Keratinocyte (primary cell): Measurements from ENCODE around the gene CRIM1. TPM values are rescaled to one million over a fixed set of nuclear protein-coding genes. Genes with fewer than 3 reads are reported as not detected.

Experiments
- DNase-seq: peaks from one replicate; pipeline ENCODE4 v3.0.0-alpha.2; 2011; ENCODE audit warnings: low read depth, missing footprints, low spot score
- FAIRE-seq: peaks from 2 replicates; lab custom pipeline; 2011; peaks lifted over from hg19 to GRCh38; lab: Jason Lieb, UNC
- H2AFZ ChIP-seq: 2 replicates; pipeline ENCODE4 v1.6.0; 2012; ENCODE audit warnings: low read length, control low read depth, inconsistent platforms; ENCODE audit not compliant: control insufficient read depth
- H3K27ac ChIP-seq: 2 replicates; pipeline ENCODE4 v1.5.1; 2011; ENCODE audit warnings: low read length; ENCODE audit not compliant: control insufficient read depth, insufficient read depth
- H3K27me3 ChIP-seq: 3 replicates; pipeline ENCODE4 v1.6.0; 2011; ENCODE audit warnings: low read length; ENCODE audit not compliant: control insufficient read depth, insufficient read depth; ENCODE audit errors: extremely low read depth
- H3K36me3 ChIP-seq, 2 experiments: 2 replicates in 1 of 2; 3 replicates in 1 of 2; pipeline ENCODE4 v1.5.1; 2011; ENCODE audit warnings: low read length in 2 of 2, mild to moderate bottlenecking in 1 of 2; ENCODE audit not compliant: control insufficient read depth in 2 of 2, insufficient read depth in 2 of 2; ENCODE audit errors: extremely low read depth in 1 of 2
- H3K4me1 ChIP-seq: 3 replicates; pipeline ENCODE4 v1.5.1; 2011; ENCODE audit warnings: low read length; ENCODE audit not compliant: control insufficient read depth, insufficient read depth; ENCODE audit errors: extremely low read depth
- H3K4me2 ChIP-seq: 3 replicates; pipeline ENCODE4 v1.6.0; 2011; ENCODE audit warnings: low read depth, low read length; ENCODE audit not compliant: control insufficient read depth, insufficient read depth; ENCODE audit errors: extremely low read depth
- H3K4me3 ChIP-seq, 3 experiments: fragments of 200-600 bp in 1 of 3; sonication (generic) in 1 of 3; 2 replicates in 2 of 3; 3 replicates in 1 of 3; pipeline ENCODE4 v1.5.1; 2011 to 2016; ENCODE audit warnings: low read length in 3 of 3, mild to moderate bottlenecking in 3 of 3, control low read depth in 2 of 3, inconsistent platforms in 1 of 3, low read depth in 1 of 3, mixed read lengths in 1 of 3, mixed run types in 1 of 3, moderate library complexity in 1 of 3; ENCODE audit not compliant: control insufficient read depth in 2 of 3, insufficient read depth in 2 of 3; ENCODE audit errors: extremely low read depth in 1 of 3
- H3K79me2 ChIP-seq: 2 replicates; pipeline ENCODE4 v1.6.0; 2012; ENCODE audit warnings: low read length; ENCODE audit not compliant: control insufficient read depth, insufficient read depth
- H3K9ac ChIP-seq: 3 replicates; pipeline ENCODE4 v1.6.0; 2011; ENCODE audit warnings: low read length; ENCODE audit not compliant: control insufficient read depth, insufficient read depth; ENCODE audit errors: extremely low read depth
- H3K9me1 ChIP-seq: 3 replicates; pipeline ENCODE4 v1.6.0; 2011; ENCODE audit warnings: low read length; ENCODE audit not compliant: control insufficient read depth, insufficient read depth; ENCODE audit errors: extremely low read depth
- H3K9me3 ChIP-seq: 2 replicates; pipeline ENCODE4 v1.5.1; 2012; ENCODE audit warnings: low read depth, low read length; ENCODE audit not compliant: control insufficient read depth
- H4K20me1 ChIP-seq: 3 replicates; pipeline ENCODE4 v1.6.0; 2011; ENCODE audit warnings: low read length; ENCODE audit not compliant: control insufficient read depth, insufficient read depth; ENCODE audit errors: extremely low read depth
- EZH2 ChIP-seq: IDR thresholded peaks from one replicate; pipeline ENCODE4 v1.6.1; 2012; ENCODE audit warnings: inconsistent platforms, mild to moderate bottlenecking, low read length, moderate library complexity
- dilution Hi-C: fragments of 300-500 bp; cut with MboI; formaldehyde crosslinking; loops from one replicate; pipeline ENCODE4 v1.7.0; 2020; ENCODE audit warnings: low sequenced_read_pairs; ENCODE audit not compliant: extremely low pct_ligation_motif_present
- polyA plus RNA-seq, 5 experiments: library from polyadenylated mRNA; depleted of rRNA in 3 of 5; stranded (reverse) in 3 of 5; stranded (forward) in 1 of 5; unstranded in 1 of 5; fragments of >200 nt; gene quantifications; 1 replicate in 1 of 5; 2 replicates in 3 of 5; 3 replicates in 1 of 5; pipeline versions ENCODE4 v1.2.1 to v1.2.3, GENCODE V29; 2011 to 2012; ENCODE audit warnings: missing spikeins in 2 of 5, low read depth in 1 of 5, low replicate concordance in 1 of 5
- TF ChIP-seq, protein P1 (sequence below), 3 experiments: IDR thresholded peaks in 1 of 3; conservative IDR thresholded peaks in 1 of 3; optimal IDR thresholded peaks in 1 of 3; 2 replicates in 2 of 3; 3 replicates in 1 of 3; pipeline versions ENCODE3 to v1.5.1; 2011; ENCODE audit warnings: low read length in 3 of 3, mild to moderate bottlenecking in 3 of 3, moderate library complexity in 2 of 3, control low read depth in 1 of 3, inconsistent platforms in 1 of 3; ENCODE audit not compliant: insufficient read depth in 2 of 3; ENCODE audit errors: extremely low read depth in 1 of 3

Gene CRIM1
- polyA plus RNA-seq, 1 donor (not counting 4 experiments of a cell fraction or from before 2014, with no cell fraction given), result 98.3 TPM

DNA sequence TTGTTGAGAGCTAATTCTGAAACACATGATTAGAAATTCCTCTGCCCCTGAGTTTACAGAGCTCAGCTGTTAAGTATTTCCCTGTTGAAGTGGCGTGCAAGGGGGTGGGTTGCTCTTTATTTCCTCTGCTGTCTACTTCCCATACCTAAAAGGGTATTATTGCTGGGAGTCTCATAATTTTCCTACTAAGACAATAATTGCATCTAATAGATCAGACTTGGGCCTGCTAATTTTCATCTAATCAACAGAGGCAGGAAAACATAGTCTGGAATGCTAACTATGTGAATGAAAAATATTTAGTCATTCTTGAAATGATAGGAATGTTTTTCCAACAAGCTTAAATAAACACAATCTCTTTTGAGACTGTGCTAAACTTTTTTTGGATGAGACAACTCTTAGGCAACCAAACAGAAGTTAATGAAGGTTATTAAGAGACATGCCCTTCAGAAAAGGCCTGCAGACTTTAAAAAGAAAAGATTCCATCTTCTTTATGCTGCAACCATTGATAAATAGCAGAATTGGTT lies 131.0 kb downstream of the CRIM1 start:
- no peaks in the 10 kb centered on the region for H3K9me1 ChIP-seq
- H4K20me1 ChIP-seq, result no peaks in the 10 kb centered on the region
- H3K9ac ChIP-seq, result no peak overlapping the region
- no peaks in the 10 kb centered on the region for H3K9me3 ChIP-seq
- DNase-seq (peak; percentile 28), FAIRE-seq (no peak)
- H3K4me3 ChIP-seq, result peak overlapping the region in 1 of 3 experiments; percentile 11
- peak overlapping the region; percentile 67 for H3K4me2 ChIP-seq
- dilution Hi-C loops, result no loop called here
- H3K4me1 ChIP-seq, result peaks cover 47% of the 10 kb centered on the region
- H3K27me3 ChIP-seq, result no peaks in the 10 kb centered on the region
- no peak overlapping the region for H2AFZ ChIP-seq
- H3K79me2 ChIP-seq, result peaks cover 37% of the 10 kb centered on the region
- peaks cover 20 to 45% of the 10 kb centered on the region in 2 experiments for H3K36me3 ChIP-seq
- TF ChIP-seq EZH2, result no peak
- TF ChIP-seq, protein P1, sequence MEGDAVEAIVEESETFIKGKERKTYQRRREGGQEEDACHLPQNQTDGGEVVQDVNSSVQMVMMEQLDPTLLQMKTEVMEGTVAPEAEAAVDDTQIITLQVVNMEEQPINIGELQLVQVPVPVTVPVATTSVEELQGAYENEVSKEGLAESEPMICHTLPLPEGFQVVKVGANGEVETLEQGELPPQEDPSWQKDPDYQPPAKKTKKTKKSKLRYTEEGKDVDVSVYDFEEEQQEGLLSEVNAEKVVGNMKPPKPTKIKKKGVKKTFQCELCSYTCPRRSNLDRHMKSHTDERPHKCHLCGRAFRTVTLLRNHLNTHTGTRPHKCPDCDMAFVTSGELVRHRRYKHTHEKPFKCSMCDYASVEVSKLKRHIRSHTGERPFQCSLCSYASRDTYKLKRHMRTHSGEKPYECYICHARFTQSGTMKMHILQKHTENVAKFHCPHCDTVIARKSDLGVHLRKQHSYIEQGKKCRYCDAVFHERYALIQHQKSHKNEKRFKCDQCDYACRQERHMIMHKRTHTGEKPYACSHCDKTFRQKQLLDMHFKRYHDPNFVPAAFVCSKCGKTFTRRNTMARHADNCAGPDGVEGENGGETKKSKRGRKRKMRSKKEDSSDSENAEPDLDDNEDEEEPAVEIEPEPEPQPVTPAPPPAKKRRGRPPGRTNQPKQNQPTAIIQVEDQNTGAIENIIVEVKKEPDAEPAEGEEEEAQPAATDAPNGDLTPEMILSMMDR (optimal IDR thresholded peaks at IDR 0.05 in 1 of 3, IDR thresholded peaks at IDR 0.05 in 1 of 3, conservative IDR thresholded peaks at IDR 0.05 in 1 of 3; ENCODE audit: extremely low read depth in 1 of 3, insufficient read depth in 2 of 3, low read length in 3 of 3), result no peak
- no peak overlapping the region for H3K27ac ChIP-seq

DNA sequence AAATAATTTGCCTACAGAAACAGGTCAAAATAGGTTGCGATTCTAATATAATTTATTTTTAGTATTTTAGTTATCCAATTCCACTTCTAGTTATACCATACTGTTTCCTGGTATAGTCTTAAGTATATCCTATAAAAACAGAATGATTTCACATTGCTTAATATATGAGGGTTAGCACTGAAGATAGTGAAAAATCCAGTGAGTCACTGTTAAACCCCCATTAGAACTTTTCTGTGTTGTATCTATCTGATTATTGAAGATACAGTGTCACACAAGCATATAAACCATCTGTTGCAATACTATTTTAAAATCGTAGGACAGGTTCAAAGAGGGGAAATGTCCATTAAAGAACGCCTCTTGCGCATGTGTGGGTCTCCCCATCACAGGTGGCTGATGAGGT lies 132.4 kb downstream of the CRIM1 start:
- H4K20me1 ChIP-seq, result no peaks in the 10 kb centered on the region
- peaks cover 47% of the 10 kb centered on the region for H3K4me1 ChIP-seq
- no peak overlapping the region for H3K4me2 ChIP-seq
- no peak overlapping the region for H3K9ac ChIP-seq
- H3K4me3 ChIP-seq, result no peak overlapping the region
- dilution Hi-C loops, result no loop called here
- no peak overlapping the region for H3K27ac ChIP-seq
- TF ChIP-seq EZH2, result no peak
- TF ChIP-seq, protein P1 (optimal IDR thresholded peaks at IDR 0.05 in 1 of 3, IDR thresholded peaks at IDR 0.05 in 1 of 3, conservative IDR thresholded peaks at IDR 0.05 in 1 of 3; ENCODE audit: extremely low read depth in 1 of 3, insufficient read depth in 2 of 3, low read length in 3 of 3), result no peak
- H3K9me3 ChIP-seq, result no peaks in the 10 kb centered on the region
- no peaks in the 10 kb centered on the region for H3K9me1 ChIP-seq
- FAIRE-seq, result no peak
- no peaks in the 10 kb centered on the region for H3K27me3 ChIP-seq
- H3K79me2 ChIP-seq, result peaks cover 32% of the 10 kb centered on the region
- no peak for DNase-seq
- peaks cover 16 to 38% of the 10 kb centered on the region in 2 experiments for H3K36me3 ChIP-seq
- no peak overlapping the region for H2AFZ ChIP-seq
